ENCODE data around the gene SSBP4. TPM values are rescaled to one million over a fixed set of nuclear protein-coding genes. Genes with fewer than 3 reads are reported as not detected.
A peak's percentile ranks its signal among the peaks of the same experiment; 100 is the strongest.

Gene SSBP4
- total and polyA plus RNA-seq, 9 of the 15 experiments (the other 6 are each of a cell fraction or from before 2014, with no cell fraction given) = 1.1 to 189 (median 39.0) TPM

- peak; percentile 74; the same call in 1 of the 2 replicates for TF ChIP-seq STAT6 (CRISPR knock-in tag; IDR thresholded peaks at IDR 0.05)
- TF ChIP-seq C11orf30 (IDR thresholded peaks at IDR 0.05; ENCODE audit: low read depth) = no peak
- TF ChIP-seq PHTF2 (CRISPR knock-in tag; IDR thresholded peaks at IDR 0.05) = no peak
- 0 out of 4 replicates have a peak, but pooled peaks of 1 of the 2 experiments have one; percentile 44 for TF ChIP-seq SIN3A (IDR thresholded peaks at IDR 0.05; ENCODE audit: borderline replicate concordance in 2 of 2, control insufficient read depth in 1 of 2, low read depth in 2 of 2, low read length in 2 of 2)
- TF ChIP-seq THAP12 (CRISPR knock-in tag; IDR thresholded peaks at IDR 0.05) = peak; percentile 93
- TF ChIP-seq ATF1 (CRISPR knock-in tag; IDR thresholded peaks at IDR 0.05) = no peak; the same call in 1 of the 2 replicates
- peak; percentile 73 for TF ChIP-seq ATF1 (tag; IDR thresholded peaks at IDR 0.05)
- no peak for TF ChIP-seq HNRNPK (IDR thresholded peaks at IDR 0.05; ENCODE audit: low read depth, low read length, poor library complexity, severe bottlenecking)
- peak; percentile 68 for TF ChIP-seq RBM39 (optimal IDR thresholded peaks at IDR 0.05; ENCODE audit: low read depth, low read length)
- TF ChIP-seq CBX3 (IDR thresholded peaks at IDR 0.05; ENCODE audit: borderline replicate concordance in 1 of 2, low read length in 2 of 2) = peak in 1 of 2 experiments; percentile 93; a peak in 2 of 3 replicates
- TF ChIP-seq ZBTB33 (CRISPR knock-in tag; IDR thresholded peaks at IDR 0.05) = peak; percentile 35
- TF ChIP-seq KLF10 (CRISPR knock-in tag; IDR thresholded peaks at IDR 0.05) = no peak
- no peak for TF ChIP-seq ILK (tag; IDR thresholded peaks at IDR 0.05; ENCODE audit: borderline replicate concordance, low read depth)
- TF ChIP-seq ZBTB43 (CRISPR knock-in tag; IDR thresholded peaks at IDR 0.05) = 0 out of 2 replicates have a peak, but pooled peaks have one; percentile 54
- TF ChIP-seq KDM1A (IDR thresholded peaks at IDR 0.05) = peak in 1 of 2 experiments; percentile 60; a peak in 2 of 4 replicates
- no peak for TF ChIP-seq BRCA1 (IDR thresholded peaks at IDR 0.05)
- no peak for TF ChIP-seq BRCA1 (CRISPR knock-in tag; IDR thresholded peaks at IDR 0.05)
- TF ChIP-seq SMARCA5 (IDR thresholded peaks at IDR 0.05) = peak; percentile 86; the same call in 1 of the 2 replicates
- peak; percentile 56 for TF ChIP-seq DMBX1 (CRISPR knock-in tag; IDR thresholded peaks at IDR 0.05; ENCODE audit: borderline replicate concordance)
Measured at GRCh38 chr19:18385675-18386542, 33.3 kb upstream of the SSBP4 start, which contains the start of gene GDF15 (continued).

All from K562 (cell line).